HUDEP-2 (cell line): ENCODE results near the gene NLGN1.

ENCODE experiments used
- DNase-seq, 76 experiments: peaks; one replicate each; lab custom pipeline; 2025; ENCODE audit not compliant: unreplicated experiment in 76 of 76; lab: John Stamatoyannopoulos, UW

The NLGN1 gene

DNA sequence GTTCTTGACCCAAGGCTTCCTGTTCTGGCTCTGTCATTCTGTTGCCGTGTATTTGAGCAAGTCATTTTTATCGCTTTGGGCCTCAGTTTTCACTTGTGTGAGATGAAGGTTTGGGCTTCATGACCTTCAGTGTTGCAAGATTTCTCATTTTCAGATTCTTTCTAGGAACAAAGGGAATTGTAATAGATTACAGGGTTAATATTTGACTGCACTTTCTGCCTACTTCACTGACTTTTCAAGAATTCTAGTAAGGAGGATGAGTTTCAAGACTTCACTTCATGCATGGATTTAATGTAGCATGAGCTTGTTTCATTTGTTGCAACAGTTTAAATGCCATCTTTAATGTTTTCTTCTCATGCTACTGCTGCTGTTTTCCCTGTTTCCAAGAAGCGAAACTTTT lies 226.5 kb downstream of the NLGN1 start:
- no peak for DNase-seq

DNA sequence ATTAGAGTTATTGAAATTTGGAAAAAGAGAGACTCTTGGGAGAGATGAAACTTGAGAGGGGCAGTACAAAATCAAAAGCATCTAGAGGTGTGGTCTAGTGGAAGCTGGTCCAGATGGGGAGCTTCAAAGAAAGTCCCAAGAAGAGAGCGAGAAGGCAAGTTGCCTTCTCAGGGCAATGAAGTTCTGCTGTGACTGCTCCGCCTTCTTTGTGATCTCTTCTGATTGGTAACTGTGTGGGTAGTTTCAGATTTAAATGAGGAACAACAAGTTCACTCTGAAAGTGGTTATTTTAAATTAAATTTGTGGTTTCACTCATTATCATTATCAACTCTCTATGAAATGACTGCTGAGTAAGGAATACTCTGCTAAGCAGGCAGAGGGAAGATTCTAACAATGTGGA lies 233.3 kb downstream of the NLGN1 start:
- no peak for DNase-seq

DNA sequence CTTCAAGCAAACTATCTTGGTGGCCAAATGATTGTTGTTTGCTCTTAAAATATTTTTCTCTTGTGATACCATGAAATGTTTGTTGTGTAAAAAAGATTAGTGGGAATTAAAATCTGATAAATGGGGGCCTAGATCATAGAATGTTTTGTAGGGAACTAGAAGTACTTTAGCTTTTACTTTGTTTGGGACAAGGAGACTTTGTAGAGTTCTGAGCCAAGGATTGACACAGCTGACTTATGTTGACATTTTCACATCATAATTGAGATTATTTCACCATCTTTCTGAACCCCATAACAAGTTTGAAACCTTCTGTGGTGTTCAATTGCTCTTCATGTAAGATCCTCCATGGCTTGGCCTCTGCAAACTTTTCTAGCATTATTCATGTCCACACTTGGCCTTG lies 235.4 kb downstream of the NLGN1 start:
- no peak for DNase-seq

DNA sequence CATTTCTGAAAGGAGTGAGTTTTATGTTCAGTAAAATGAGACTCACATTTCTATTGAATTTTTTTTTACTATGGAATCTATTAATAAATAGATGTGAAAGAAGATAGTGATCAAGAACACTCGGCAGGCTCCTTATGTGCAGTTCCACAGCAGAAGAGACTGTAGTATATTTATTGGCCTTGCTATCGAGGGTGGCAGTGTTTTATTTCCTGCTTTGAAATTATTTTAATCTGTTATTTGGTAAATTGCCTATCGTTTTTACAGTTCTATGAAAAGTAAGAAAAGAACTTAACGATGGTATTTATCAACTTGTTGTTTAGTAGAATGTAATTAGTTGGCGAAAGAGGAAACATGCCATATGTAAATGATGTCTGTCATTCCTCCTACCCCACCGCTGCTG lies 238.3 kb downstream of the NLGN1 start:
- DNase-seq = no peak

DNA sequence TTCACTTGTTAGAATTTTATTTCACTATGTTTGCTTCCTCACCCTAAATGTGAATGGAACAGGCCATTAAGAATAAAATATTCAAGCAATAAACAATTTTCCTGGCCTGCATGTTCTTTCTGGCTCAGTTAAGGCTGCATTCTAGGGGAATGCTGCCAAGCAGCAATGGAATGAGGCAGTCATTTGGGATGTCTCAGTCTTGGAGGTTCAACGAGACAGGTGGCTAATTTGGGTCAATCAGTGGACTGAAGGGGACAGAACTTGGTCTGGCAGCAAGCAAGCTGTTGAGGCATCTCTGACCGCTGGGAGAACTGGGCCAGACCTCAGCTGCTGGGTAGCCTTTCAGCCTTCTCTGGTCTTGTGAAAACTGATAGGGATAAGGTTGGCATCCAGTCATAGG lies 241.6 kb downstream of the NLGN1 start:
- DNase-seq = no peak

DNA sequence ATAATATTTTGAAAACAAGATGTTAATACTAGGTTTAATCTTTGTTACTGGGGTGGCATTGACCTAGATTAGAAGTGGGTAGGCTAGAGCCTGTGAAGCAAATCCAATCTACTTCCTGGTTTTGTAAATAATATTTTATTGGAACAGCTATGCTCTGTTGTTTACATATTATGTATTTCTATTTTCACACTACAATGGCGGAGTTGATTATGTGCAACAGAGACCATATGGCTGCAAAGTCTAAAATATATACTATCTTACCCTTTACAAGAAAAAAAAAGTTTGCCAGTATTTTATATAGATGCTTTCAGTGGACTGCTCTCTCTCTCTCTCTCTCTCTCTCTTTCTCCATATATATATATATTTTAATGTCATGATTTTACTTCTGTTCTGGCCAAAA lies 244.2 kb downstream of the NLGN1 start:
- DNase-seq = no peak

DNA sequence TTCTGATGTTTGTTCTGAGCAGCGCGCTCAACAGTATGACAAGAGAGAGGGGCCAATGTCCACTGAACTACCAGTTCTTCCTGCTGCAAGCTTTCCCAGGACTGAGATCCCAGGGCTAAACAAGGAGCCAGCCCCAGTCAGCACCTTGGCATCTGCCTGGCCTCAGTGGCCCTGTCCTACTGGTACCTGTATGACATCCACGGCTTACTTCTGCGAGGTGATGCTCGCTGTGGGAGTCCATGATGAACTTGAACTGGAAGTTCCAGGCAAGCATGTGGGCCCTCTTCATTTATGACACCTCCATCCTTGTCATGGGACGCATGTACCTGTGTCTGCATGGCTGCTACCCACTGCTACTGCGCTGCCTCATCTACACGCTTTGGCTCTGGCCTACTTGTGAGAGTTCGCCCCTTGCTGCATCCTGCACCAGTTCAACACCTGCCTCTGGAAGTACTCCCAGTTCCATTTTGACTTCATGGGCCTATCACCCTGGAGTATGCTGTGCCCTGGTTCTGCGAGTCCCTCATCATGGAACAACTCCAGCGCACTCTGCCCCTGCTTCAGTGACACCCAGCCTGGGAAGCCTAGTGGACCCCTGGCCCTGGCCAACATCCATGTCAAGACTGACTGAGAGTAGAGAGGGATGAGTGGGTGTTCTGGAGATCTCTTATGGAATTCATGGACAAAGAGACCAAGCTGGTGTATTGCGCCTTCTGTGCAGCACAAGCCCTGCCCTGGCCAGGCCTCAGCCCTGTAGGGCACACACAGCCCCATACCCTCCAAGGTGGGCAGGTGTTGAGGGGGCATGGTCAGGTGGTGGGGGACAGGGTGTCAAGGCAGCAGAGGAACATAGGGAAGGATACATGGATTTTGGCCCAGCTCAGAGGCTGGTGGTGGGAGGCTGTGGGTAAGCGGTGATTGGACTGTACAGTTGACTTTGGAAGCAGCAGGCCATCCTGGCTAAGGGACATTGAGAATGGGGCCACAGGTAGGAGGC lies 246.8 kb downstream of the NLGN1 start:
- DNase-seq = no peak

DNA sequence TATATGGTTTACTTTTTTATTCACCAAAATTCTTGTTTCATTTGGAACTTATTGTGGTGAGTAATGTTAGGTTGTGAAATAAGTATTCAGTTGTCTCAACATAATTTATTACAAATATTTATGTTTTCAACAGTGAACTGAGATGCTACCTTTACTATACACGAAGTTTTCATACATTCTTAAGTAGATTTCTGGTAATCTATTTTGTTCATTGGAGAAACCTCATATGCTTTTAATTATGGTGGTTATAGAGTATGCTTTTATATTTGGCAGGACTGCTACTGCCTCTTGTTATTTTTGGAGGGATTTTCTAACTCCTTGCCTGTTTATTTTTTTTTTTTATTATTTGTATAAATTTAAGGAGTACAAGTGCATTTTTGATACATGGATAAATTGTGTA lies 253.1 kb downstream of the NLGN1 start:
- DNase-seq = no peak

DNA sequence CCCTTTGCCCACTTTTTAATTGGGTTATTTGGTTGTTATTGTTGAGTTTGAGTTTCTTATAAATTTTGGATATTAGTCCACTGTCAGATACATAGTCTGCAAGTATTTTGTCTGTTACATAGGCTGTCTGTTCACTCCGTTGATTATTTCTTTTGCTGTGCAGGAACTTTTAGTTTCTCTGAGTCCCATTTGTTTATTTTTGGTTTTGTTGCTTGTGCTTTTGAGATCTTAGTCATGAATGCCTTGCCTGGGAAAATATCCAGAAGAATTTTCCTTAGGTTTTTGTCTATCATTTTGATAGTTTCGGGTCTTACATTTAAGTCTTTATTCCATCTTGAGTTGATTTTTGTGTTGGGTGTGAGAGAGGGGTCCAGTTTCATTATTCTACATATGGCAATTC lies 254.5 kb downstream of the NLGN1 start:
- DNase-seq = no peak

DNA sequence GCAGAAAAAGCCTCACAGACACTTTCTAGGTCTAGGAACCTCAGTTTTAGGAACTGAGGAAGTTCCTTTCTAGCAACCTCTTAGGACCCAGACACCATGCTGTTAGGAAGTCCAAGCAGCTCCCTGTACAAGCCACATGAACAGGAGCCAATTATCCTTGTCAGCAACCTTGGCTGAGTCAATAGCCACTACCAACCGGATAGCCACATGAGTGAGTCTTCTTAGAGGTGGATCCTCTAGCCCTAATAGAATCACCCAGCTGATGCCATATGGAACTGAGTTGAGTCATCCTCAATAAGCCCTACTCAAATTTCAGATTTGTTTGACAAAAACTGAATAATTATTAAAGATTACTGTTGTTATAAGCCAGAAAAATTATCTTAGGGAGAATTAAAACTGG lies 256.2 kb downstream of the NLGN1 start:
- peak in 1 of 76 experiments; percentile 0 for DNase-seq

DNA sequence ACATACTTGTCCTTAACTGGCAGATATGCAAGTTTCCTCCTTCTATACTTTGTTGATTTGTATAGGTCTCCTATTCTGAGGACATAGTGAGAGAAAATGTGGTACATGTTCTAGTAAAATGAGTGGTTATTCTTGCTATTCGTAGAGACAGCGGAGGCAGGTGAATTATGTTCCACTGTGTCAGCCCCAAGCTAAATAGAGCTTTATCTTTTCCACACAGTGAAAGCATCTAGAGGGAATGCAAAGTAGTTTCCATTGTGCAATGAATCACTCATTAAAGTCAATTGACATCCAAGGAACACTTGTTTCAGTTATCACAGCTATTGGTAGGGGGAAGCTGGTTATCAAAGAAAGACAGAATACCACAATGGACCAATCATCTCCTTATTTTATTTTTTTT lies 262.4 kb downstream of the NLGN1 start:
- DNase-seq = peak in 1 of 76 experiments; percentile 5

DNA sequence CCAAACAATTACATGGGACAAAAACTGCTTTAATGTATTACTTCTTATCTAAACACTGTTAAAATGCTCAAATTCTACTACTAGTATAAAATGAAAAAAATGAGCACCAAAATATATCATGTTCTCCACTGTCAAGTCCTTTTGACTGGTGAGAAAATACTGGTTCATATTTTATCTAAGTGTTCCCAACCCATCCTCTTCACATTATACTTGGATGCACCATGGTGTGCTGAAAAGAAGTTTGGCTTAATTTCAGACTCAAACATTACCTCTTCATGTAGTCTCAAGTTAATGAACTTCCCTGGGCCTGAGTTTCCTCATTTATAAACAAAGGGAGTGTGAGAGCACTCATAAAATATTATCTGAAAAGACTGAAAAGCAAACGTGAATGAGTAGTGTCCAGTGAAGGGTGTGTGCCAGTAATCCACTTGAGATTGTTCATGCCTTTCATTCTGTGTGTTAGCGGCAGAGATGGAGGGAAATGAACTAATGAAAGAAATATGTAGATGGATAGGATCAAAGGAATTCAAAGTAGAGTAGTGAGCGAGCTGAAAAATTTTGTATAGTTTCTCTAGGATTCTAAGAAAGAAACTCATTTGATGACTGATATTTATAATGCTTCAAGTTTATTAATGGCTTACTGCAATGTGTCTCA lies 263.2 kb downstream of the NLGN1 start:
- DNase-seq = no peak

DNA sequence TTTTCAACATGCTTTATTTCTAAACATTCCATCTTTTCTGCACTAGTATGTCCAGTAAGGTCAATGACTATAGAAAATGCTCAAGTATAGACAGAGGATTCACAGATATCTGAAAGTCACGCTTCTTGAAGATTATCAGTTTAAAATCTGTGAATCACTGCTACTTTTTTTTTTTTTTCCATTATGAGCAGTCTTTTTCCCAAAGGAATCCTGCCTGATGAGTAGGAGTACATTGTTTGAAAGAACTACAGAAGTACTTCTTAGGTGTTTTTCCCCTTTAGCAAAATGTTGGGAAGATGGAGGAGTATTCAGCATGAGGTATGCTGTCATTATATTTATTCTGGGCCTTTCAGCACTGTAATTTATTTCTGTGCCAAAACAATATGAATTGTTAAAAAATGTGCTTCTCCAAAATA lies 266.2 kb downstream of the NLGN1 start:
- DNase-seq = no peak

DNA sequence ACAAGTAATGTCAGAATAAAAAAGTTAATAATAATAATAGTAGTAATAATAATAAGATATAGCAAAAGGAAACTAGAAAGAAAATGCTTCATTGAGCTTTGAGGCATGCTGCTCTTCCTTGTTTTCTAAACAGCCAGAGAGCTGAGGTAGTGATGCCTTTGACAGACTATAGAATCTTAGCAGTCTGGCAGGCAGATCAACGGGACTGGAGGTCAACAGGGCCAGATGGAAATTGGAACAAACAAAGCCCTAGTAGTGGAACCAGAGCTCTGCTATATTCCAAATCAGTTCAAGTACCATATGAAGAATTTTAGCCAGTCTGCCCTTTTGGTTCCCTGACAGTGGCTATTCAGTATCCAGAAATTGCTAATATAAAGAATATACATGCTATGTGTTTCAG lies 278.6 kb downstream of the NLGN1 start:
- no peak for DNase-seq

DNA sequence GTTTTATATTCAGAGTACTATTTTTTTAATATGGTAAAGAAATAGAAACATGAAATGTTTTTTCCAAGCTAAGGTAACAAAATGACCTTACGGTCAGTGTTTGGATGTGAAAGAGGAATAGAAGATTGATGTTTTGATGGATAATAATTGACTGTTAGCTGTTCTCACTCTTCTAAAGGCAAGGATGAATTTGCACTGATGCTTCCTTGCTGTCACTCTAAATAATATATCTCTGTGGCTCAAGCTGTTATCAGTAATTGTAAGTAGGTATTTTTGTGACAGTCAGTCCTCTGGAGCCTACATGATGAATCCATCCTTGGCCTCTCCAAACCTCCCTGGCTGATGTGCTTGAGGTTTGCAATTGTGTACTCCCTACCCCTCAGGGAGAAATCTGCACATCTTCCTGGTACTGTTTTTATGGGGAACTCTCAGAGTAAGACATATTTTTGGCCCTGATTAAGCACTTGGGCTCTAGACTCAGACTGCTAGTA lies 283.7 kb downstream of the NLGN1 start:
- DNase-seq = no peak

DNA sequence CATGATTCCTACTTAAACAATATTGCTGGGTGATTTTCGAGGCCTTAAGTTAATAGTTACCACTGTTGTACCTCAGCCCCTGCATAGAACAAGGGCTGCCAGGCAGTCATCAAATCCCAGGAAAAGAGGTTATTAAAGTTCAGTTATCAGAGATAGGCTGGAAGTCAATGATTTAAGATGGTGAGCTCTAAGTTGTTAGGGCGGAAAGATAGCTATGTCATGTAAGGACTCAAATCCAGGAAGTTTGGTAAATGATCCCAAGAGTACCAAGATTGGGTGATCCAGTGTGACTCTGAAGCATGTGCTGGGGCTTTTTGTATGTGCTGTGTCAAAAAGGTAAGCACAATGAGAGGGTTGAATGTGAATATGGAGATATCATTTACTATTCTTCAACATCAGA lies 287.9 kb downstream of the NLGN1 start:
- DNase-seq = no peak

DNA sequence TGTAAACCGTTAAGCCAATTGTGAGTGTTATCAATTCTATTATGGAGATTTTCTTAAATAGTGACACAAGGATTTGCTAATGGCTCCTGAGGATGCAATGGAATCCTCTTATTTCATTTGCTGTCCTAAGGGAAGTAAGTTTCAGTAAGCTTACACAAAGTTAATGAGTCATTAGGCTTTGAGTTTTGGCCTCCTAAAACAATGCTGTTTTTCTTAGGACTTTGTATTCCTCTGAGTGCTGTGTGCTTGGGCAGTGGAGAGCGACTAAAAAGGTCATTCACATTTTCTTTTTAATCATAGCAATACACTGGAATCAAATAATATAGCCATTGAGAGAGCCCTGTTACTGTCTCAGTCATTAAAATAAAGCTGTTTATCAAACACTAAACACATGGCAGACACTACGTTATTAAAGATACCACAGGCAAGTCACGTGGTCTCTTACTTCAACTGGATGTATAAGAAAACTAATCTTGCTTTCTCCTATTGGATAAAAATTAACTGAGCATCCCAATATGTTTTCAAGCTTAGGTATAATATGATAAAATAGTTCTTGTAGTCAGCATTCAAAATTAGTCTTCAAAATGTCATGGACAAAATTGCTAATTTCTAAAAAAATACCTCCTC lies 290.8 kb downstream of the NLGN1 start:
- no peak for DNase-seq

DNA sequence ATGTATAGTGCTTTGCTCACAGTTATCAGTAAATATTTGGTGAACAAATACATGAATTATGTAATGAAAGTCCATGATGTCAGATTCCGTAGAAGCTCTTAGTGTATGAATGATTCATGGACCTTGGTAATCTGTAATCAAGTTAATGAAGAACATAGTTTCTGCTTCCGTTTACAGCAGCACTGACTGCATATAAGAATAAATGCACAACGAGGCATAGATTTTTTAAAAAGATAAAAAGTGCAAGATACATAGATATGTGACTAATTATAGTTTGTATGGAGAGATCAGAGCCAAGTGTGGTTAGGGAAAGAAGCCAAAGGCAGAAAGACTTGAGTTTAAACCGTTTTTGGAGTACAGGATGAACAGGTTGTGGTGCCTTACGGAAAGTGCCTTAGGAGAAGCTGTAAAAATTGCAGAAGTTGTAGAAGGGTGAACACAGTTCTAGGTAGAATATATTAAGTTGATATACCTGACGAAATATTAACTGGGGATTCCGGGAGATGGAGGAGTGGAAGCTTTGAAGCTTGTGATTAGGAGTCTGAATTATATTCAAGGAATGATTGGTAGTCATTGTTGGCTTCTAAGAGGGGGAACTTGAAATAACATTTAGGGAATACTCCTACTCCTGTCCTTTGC lies 293.1 kb downstream of the NLGN1 start:
- DNase-seq = no peak

DNA sequence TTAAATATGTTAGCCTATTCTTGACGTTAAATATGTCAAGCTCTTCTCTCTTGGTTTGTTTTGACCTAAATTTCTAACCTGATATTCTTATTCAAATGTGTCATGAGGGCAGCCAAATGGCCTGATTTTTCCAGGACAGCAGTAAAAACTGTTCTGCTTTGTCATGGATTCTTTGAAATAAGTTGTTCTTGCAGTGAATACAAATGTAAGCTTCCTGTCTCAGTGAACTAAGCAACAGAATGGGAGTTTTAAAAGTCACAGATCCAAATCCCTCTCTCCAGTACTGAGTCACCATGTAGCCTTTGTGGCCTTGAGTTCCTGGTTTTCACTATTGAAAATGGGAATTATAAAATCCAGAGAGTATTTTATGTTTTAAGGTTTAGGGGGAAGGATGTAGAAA lies 301.8 kb downstream of the NLGN1 start:
- no peak for DNase-seq

DNA sequence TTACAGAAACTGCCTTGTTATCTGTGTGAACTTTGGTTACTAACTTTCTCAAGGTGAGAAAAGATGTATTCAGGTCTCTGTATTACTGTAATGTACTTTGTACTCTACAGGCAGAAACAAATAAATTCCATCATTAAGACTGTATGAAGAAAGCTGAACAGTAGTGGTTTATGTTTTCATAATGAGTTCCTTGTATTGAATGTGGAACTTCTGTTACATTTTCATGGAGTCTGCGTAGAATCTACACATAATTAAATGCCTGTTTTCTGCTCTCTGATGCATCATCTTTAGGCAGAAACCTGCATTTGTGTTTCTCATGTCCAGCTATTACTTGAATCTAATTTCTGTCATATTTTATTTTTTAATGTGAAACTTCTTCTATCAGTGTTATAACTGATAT lies 302.8 kb downstream of the NLGN1 start:
- no peak for DNase-seq

DNA sequence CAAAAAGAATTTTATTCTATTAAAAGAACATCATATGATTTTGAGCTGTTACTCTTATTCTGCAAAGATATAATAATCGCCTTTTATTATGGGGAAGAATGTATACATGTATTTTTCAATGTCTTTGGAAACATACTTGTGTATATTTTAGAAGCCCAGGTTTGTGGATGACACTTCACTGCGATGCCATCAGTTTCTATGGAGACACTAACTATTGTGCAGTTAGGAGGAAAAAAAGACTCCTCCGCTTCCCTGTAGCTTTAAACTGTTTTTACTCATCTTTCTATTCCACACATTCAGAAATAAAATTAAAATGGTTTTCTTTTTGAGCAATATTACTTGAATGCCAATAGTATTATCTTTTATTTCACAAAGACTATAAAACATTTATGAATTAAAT lies 305.0 kb downstream of the NLGN1 start:
- DNase-seq = no peak
